Transverse colon (tissue), 3 donors: ENCODE data around the gene AGPS.

Experiments
- CTCF ChIP-seq, 5 experiments: fragments of 200-600 bp in 3 of 5; fragments of 450-650 bp in 2 of 5; sonication (generic) in 3 of 5; IDR thresholded peaks; 1 replicate in 2 of 5; 2 replicates in 3 of 5; pipeline ENCODE4 v1.5.1; 2016 to 2017; ENCODE audit warnings: antibody characterized with exemption in 5 of 5, inconsistent platforms in 3 of 5, mild to moderate bottlenecking in 2 of 5, moderate library complexity in 1 of 5
- EP300 ChIP-seq: sonication (generic); formaldehyde crosslinking; IDR thresholded peaks from one replicate; pipeline ENCODE4 v1.6.1; 2017; ENCODE audit warnings: antibody characterized with exemption, low read depth
- POLR2A ChIP-seq: fragments of 450-650 bp; IDR thresholded peaks from one replicate; pipeline ENCODE4 v1.6.1; 2016; ENCODE audit warnings: antibody characterized with exemption, mild to moderate bottlenecking, moderate library complexity

GRCh38 chr2:177346192-177346591, 46.4 kb upstream of the AGPS start:
- TF ChIP-seq CTCF (IDR thresholded peaks at IDR 0.05) (no peak), EP300 (no peak), POLR2A (no peak)
